Measurements from ENCODE around the gene TNS4.
A peak's percentile ranks its signal among the peaks of the same experiment; 100 is the strongest.
"Not testable (repeated sequence)": the region's sequence is repeated elsewhere in the genome, so short reads cannot be mapped to it uniquely, and the experiment has no call there.

Gene TNS4

GRCh38 chr17:40501499-40501911, at the start of gene TNS4:
TNS4 (minus strand) TSS chr17:40501623; CDS start chr17:40496425, 5,198 bp downstream.
- no peak for DNase-seq (ENCODE audit: low read depth in 2 of 2)

GRCh38 chr17:40550608-40551007, 49.2 kb upstream of the TNS4 start:
- no peak for DNase-seq (ENCODE audit: low read depth in 2 of 2)

GRCh38 chr17:40548982-40549685, 47.7 kb upstream of the TNS4 start:
- DNase-seq (ENCODE audit: low read depth in 2 of 2) = no peak

- DNase-seq (ENCODE audit: low read depth in 2 of 2) = no peak
Observed at GRCh38 chr17:40548491-40548981, 47.1 kb upstream of the TNS4 start.

GRCh38 chr17:40547785-40548478, 46.5 kb upstream of the TNS4 start:
- no peak for DNase-seq (ENCODE audit: low read depth in 2 of 2)

DNA sequence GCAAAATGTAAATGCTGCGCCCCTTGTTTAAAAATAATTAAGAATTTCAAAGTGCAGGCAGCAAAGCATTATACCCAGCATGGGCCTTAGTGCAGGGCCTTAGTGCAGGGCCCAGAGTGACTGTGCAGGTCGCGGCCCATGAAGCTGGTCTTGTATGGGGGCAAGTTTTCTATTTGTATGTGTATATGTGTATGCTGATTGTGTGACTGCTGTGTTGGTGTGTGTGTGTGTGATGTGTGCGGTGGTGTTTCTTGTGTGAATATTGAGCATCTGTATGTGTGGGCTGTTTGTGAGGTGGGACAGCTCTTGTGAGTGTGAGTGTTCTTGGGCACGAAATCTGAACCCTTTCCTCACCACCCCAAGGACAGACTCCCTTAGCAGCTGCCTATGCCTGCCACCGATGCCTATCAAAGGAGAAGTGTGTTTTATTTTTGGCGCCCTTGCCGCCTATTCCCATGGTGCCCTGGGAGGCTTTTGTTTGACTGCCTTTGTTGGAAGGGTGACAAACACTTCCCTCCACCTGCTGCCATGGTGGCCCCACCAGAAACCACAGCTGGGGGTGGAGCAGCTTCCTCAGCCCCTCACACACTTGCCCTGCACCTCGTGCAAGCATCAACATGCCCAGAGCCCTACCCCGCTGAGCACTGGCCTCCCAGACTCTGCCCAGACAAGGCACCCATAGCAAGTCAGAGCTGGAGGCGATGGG, 45.8 kb upstream of the TNS4 start:
- DNase-seq (ENCODE audit: low read depth in 2 of 2) = peak; percentile 45 to 65

DNA sequence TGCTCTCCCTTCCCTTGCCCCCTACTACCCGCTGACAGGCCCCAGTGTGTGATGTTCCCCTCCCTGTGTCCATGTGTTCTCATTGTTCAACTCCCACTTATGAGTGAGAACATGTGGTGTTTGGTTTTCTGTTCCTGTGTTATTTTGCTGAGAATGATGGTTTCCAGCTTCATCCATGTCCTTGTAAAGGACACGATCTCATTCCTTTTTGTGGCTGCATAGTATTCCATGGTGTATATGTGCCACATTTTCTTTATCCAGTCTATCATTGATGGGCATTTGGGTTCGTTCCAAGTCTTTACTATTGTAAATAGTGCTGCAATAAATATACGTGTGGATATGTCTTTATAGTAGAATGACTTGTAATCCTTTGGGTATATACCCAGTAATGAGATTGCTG, 45.1 kb upstream of the TNS4 start:
- not testable (repeated sequence) for DNase-seq (ENCODE audit: low read depth in 2 of 2)

GRCh38 chr17:40545660-40546059, 44.2 kb upstream of the TNS4 start:
- DNase-seq (ENCODE audit: low read depth in 2 of 2) = no peak

DNA sequence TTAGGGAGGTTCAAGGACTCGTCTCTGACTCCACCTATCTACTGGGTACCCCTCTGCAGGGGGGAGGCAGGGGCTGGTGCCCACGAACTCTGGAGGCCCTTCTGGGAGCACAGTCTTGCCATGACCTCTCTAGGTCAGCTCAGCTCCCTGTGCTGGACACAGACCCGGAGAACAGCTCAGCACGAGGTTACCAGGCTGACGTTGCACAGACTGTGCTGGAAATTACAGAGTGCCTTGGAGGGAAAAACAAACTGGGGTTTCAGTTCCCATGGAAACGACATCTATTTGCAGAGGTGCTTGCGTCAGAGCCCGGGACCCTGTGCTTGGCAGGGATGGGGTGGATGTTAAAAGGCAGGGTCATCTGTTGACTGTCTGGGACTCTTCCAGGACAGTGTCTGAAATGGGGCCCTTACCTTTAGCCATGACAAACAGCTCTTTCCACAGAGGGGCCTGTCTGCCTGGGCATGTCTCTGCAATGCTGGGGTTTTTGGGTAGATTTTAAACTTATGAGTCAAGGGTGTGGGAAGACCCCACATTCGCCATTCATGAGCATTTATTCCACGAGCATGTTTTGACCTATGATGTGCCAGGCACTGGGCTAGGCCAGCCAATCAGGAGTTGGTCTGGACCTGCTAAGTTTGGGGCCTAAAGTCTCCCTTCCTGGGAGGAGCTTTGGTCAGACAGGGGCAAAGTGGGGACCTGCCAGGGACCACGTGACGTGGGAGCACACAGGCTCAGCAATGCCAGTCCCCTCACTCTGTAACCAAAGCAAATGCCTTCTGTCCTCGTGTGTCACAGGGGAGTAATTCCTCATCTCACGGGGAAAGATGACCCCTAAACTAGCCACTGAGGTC, 41.4 kb upstream of the TNS4 start:
- DNase-seq (ENCODE audit: low read depth in 2 of 2) = no peak

DNA sequence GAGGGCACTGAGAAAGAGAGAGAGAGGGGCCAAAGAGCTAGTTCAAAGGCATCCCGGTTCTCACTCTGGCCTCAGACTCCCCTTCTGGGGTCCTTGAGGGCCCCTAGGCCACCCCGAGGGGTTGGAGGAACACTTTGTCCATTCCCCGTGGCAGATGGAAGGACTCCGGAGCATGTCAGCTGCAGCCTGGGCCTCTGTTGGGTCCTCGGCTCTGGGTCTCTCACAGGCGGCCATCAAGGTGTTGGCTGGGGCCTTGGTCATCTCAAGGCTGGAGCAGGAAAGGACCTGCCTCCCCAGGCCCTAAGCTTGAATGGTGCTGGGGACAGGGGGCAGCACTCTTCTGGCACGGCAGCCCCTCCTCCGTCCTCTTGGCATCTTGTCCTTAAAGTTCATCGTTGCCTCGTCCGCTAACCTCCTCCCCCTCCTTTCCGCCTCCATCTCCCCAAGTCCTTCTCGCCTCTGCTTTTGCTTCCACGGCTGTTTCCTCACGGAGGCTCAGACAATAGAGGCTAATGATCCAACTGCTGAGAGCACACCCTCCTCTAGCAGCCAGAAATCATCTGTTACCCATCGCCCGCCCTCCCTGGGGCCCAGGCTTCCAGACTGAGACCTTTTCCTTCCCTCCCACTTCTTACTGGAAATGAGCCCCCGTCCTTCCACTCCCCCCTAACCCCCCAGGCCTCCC, 40.6 kb upstream of the TNS4 start:
- DNase-seq (ENCODE audit: low read depth in 2 of 2) = no peak

DNA sequence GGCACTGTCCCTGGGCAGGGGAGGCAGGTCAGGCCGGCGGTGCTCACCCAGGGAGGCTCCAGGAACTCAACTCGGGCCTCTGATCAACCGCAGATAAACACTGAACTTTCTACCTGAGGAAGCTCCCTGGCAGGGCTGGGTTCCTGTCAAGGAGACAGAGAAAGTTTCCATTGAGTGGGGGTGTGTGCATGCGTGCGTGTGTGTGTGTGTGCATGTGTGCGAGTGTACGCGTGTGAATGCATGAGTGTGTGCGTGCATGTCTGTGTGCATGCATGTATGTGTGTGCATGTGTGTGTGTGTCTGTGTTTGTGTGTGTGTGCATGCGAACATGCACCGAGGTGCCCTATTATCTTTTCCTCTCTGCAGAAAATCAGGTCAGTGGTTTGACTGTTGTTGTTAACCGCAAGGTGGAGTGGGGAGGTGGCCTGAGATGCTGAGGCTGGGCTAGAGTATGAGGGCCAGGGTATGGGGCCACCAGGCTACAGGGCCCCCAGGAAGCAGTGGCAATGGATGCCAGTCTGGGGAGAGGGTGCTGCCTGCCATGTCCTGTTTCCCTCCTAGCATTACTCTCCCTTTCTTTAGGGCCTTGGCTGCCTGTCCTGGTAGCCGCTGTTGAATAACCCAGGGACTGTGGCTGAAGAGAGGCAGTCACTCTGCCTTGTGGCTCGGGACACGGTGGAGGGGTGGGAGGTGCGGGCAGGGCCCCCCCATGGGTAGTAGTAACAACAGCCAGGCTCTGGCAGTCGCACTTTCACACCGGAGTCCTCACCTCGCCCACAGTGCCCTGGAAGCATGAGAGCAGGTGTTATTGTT, 39.8 kb upstream of the TNS4 start:
- DNase-seq (ENCODE audit: low read depth in 2 of 2) = peak; percentile 50 to 60

DNA sequence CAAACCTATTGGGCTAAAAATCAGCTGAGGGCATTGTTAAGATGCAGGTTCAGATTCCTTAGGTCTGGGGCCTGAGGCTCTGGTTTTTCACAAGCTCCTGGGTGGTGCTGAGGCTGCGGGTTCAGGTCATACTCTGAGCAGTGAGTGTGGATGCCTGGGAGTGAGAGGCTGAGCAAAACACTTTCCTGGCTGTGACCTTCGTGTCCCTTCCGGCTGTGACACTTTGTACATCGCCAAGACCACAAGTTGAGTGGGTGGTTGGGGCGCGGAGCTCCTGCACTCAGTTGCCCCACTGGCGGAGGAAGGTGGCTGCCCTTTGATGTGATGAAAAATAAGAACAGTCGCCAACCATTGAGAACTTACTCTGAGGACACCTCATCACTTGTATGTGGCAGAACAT, 39.0 kb upstream of the TNS4 start:
- DNase-seq (ENCODE audit: low read depth in 2 of 2) = peak in 1 of 2 donors; percentile 60

GRCh38 chr17:40539711-40540411, 38.4 kb upstream of the TNS4 start:
- no peak for DNase-seq (ENCODE audit: low read depth in 2 of 2)

DNA sequence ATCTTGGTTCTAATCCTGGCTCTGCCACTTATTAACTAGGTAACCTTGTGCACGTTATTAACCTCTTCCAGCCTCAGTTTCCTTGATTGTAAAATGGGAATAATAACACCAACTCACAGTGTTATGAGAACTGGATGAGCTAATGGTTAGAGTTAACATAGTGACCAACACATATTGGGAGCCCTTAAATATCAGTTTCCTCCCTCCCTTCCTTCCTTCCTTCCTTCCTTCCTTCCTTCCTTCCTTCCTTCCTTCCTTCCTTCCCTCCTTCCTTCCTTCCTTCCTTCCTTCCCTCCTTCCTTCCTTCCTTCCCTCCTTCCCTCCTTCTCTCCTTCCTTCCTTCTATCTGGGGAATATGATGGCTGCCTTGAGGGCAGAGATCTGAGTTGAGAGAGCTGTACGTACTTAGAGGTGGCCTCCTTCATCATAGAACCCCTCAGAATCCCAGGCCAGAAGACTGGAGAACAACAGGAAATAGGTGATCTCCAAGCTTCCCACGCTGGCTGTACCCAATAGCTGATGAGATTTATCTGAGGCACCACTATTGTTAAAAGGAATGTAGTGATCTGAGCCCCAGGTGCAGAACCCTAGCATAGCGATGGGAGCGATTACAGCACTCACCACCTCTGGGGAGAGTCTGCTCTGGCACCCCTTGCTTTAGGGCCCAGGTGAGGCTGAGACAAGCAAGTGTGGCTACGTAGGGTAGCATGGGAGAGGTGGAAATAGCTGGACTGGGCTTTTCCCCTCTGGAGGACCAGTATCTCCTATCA, 37.7 kb upstream of the TNS4 start:
- no peak for DNase-seq (ENCODE audit: low read depth in 2 of 2)

- DNase-seq (ENCODE audit: low read depth in 2 of 2) = no peak
Observed at GRCh38 chr17:40538019-40538935, 36.9 kb upstream of the TNS4 start.

- DNase-seq (ENCODE audit: low read depth in 2 of 2) = no peak
Observed at GRCh38 chr17:40536295-40537171, 35.1 kb upstream of the TNS4 start.

GRCh38 chr17:40535924-40536294, 34.5 kb upstream of the TNS4 start:
- DNase-seq (ENCODE audit: low read depth in 2 of 2) = no peak

All from stimulated activated CD8-positive, alpha-beta memory T cell treated with anti-CD3 and anti-CD28 coated beads, Interleukin-7, amount 100 ng/mL, for 4 hours (primary cell).